Stimulated activated effector memory CD8-positive, alpha-beta T cell treated with anti-CD3 and anti-CD28 coated beads, Interleukin-12 subunit alpha, Interleukin-12 subunit beta, amount 100 ng/mL, for 72 hours (primary cell): Measurements from ENCODE around the gene GNG2.

Experiments used
- ATAC-seq: fragments of 150-1000 bp; cut with Tn5 transposase; 2 replicates; pipeline ENCODE4 v1.10.0; 2021
- DNase-seq, 2 donors: peaks; one replicate each; pipeline ENCODE4 v3.0.0; 2021 to 2022; ENCODE audit warnings: low spot score in 2 of 2
- H3K27ac Mint-ChIP-seq: one replicate; pipeline ENCODE4 v1.8.0; 2022; ENCODE audit warnings: mild to moderate bottlenecking, mixed read lengths
- H3K36me3 Mint-ChIP-seq: one replicate; pipeline ENCODE4 v1.8.0; 2022; ENCODE audit warnings: mild to moderate bottlenecking, mixed read lengths
- H3K4me1 Mint-ChIP-seq: one replicate; pipeline ENCODE4 v1.8.0; 2022; ENCODE audit warnings: mixed read lengths
- H3K4me3 Mint-ChIP-seq: one replicate; pipeline ENCODE4 v1.8.0; 2022; ENCODE audit warnings: mild to moderate bottlenecking, mixed read lengths
- H3K9me3 Mint-ChIP-seq: one replicate; pipeline ENCODE4 v1.8.0; 2022; ENCODE audit warnings: mixed read lengths

Gene GNG2

GRCh38 chr14:51969852-51970540 lies 109.6 kb downstream of the GNG2 start:
- Mint-ChIP-seq H3K4me3 (no peak overlapping the region), H3K27ac (no peak overlapping the region), H3K9me3 (no peaks in the 10 kb centered on the region), H3K36me3 (peaks cover 52% of the 10 kb centered on the region), H3K4me1 (no peaks in the 10 kb centered on the region)
- no peak for ATAC-seq
- no peak for DNase-seq

GRCh38 chr14:51972566-51972965 lies 112.2 kb downstream of the GNG2 start:
- Mint-ChIP-seq H3K4me1 (no peaks in the 10 kb centered on the region), H3K9me3 (no peaks in the 10 kb centered on the region), H3K4me3 (no peak overlapping the region), H3K27ac (no peak overlapping the region), H3K36me3 (peaks cover 26% of the 10 kb centered on the region)
- no peak for ATAC-seq
- DNase-seq: no peak

GRCh38 chr14:51977075-51977474 lies 116.7 kb downstream of the GNG2 start:
- no peak for ATAC-seq
- H3K27ac Mint-ChIP-seq: no peak overlapping the region
- no peaks in the 10 kb centered on the region for H3K36me3 Mint-ChIP-seq
- peaks cover 9% of the 10 kb centered on the region for H3K4me1 Mint-ChIP-seq
- no peaks in the 10 kb centered on the region for H3K9me3 Mint-ChIP-seq
- no peak overlapping the region for H3K4me3 Mint-ChIP-seq
- DNase-seq: no peak

GRCh38 chr14:51978681-51979085 lies 118.3 kb downstream of the GNG2 start:
- Mint-ChIP-seq H3K27ac (no peak overlapping the region), H3K4me3 (no peak overlapping the region), H3K36me3 (no peaks in the 10 kb centered on the region), H3K9me3 (no peaks in the 10 kb centered on the region), H3K4me1 (peaks cover 9% of the 10 kb centered on the region)
- DNase-seq: no peak
- ATAC-seq: no peak

- Mint-ChIP-seq H3K9me3 (no peaks in the 10 kb centered on the region), H3K36me3 (no peaks in the 10 kb centered on the region), H3K4me3 (no peak overlapping the region), H3K4me1 (peaks cover 9% of the 10 kb centered on the region), H3K27ac (no peak overlapping the region)
- DNase-seq: peak; percentile 85 to 93
- ATAC-seq: peak; percentile 68
Observed at GRCh38 chr14:51979088-51979709, 118.8 kb downstream of the GNG2 start.

GRCh38 chr14:51981218-51981854 lies 120.9 kb downstream of the GNG2 start:
- peak; percentile 72 for ATAC-seq

GRCh38 chr14:51988221-51988620 lies 127.8 kb downstream of the GNG2 start:
- Mint-ChIP-seq H3K27ac (peak overlapping the region; percentile 86), H3K4me3 (peak overlapping the region; percentile 78), H3K36me3 (peaks cover 36% of the 10 kb centered on the region), H3K9me3 (no peaks in the 10 kb centered on the region), H3K4me1 (peaks cover 11% of the 10 kb centered on the region)
- DNase-seq (no peak), ATAC-seq (no peak)

More at GRCh38 chr14:51981218-51981854, 120.9 kb downstream of the GNG2 start:
- peaks cover 9% of the 10 kb centered on the region for H3K4me1 Mint-ChIP-seq
- peak in 1 of 2 donors; percentile 55 for DNase-seq
- no peaks in the 10 kb centered on the region for H3K36me3 Mint-ChIP-seq
- no peaks in the 10 kb centered on the region for H3K9me3 Mint-ChIP-seq
- no peak overlapping the region for H3K4me3 Mint-ChIP-seq
- H3K27ac Mint-ChIP-seq: no peak overlapping the region

GRCh38 chr14:51989293-51990234 lies 129.2 kb downstream of the GNG2 start, which contains the start of gene RTRAF:
Gene RTRAF (plus strand): TSS chr14:51989546. CDS start chr14:51989640, 94 bp downstream.
- H3K4me3 Mint-ChIP-seq: peak within 1 kb of the TSS; percentile 78
- no peaks in the 10 kb centered on the region for H3K9me3 Mint-ChIP-seq
- peak; percentile 98 for ATAC-seq
- H3K36me3 Mint-ChIP-seq: peaks cover 50% of the 10 kb centered on the region
- peaks cover 22% of the 10 kb centered on the region for H3K4me1 Mint-ChIP-seq
- peak within 1 kb of the TSS; percentile 86 for H3K27ac Mint-ChIP-seq
- DNase-seq: peak; percentile 82 to 91

- peaks cover 31% of the 10 kb centered on the region for H3K4me1 Mint-ChIP-seq
- ATAC-seq: no peak
- H3K27ac Mint-ChIP-seq: peak overlapping the region; percentile 86
- no peaks in the 10 kb centered on the region for H3K9me3 Mint-ChIP-seq
- H3K4me3 Mint-ChIP-seq: peak overlapping the region; percentile 78
- no peak for DNase-seq
- peaks cover 59% of the 10 kb centered on the region for H3K36me3 Mint-ChIP-seq
Observed at GRCh38 chr14:51990488-51990887, 130.1 kb downstream of the GNG2 start.

- Mint-ChIP-seq H3K4me3 (peak overlapping the region; percentile 3), H3K27ac (no peak overlapping the region), H3K9me3 (no peaks in the 10 kb centered on the region), H3K4me1 (peaks cover 35% of the 10 kb centered on the region), H3K36me3 (peaks cover 88% of the 10 kb centered on the region)
- ATAC-seq (no peak), DNase-seq (no peak)
Observed at GRCh38 chr14:51993285-51993920, 133.0 kb downstream of the GNG2 start.

GRCh38 chr14:51996148-51996746 lies 135.8 kb downstream of the GNG2 start:
- H3K27ac Mint-ChIP-seq: no peak overlapping the region
- H3K36me3 Mint-ChIP-seq: peaks cover 100% of the 10 kb centered on the region
- ATAC-seq (no peak), DNase-seq (no peak)
- H3K9me3 Mint-ChIP-seq: no peaks in the 10 kb centered on the region
- no peak overlapping the region for H3K4me3 Mint-ChIP-seq
- peaks cover 27% of the 10 kb centered on the region for H3K4me1 Mint-ChIP-seq

GRCh38 chr14:51998348-51998747 lies 137.9 kb downstream of the GNG2 start:
- Mint-ChIP-seq H3K27ac (no peak overlapping the region), H3K4me3 (no peak overlapping the region), H3K9me3 (no peaks in the 10 kb centered on the region), H3K4me1 (peaks cover 26% of the 10 kb centered on the region), H3K36me3 (peaks cover 100% of the 10 kb centered on the region)
- DNase-seq (no peak), ATAC-seq (no peak)

- no peak overlapping the region for H3K27ac Mint-ChIP-seq
- no peaks in the 10 kb centered on the region for H3K9me3 Mint-ChIP-seq
- ATAC-seq (no peak), DNase-seq (no peak)
- H3K36me3 Mint-ChIP-seq: peaks cover 100% of the 10 kb centered on the region
- H3K4me1 Mint-ChIP-seq: peaks cover 20% of the 10 kb centered on the region
- no peak overlapping the region for H3K4me3 Mint-ChIP-seq
Observed at GRCh38 chr14:51999084-51999483, 138.7 kb downstream of the GNG2 start.

- peaks cover 100% of the 10 kb centered on the region for H3K36me3 Mint-ChIP-seq
- no peak overlapping the region for H3K4me3 Mint-ChIP-seq
- no peak for DNase-seq
- H3K9me3 Mint-ChIP-seq: no peaks in the 10 kb centered on the region
- H3K27ac Mint-ChIP-seq: no peak overlapping the region
- peak; percentile 69 for ATAC-seq
- peaks cover 10% of the 10 kb centered on the region for H3K4me1 Mint-ChIP-seq
Observed at GRCh38 chr14:52000019-52000582, 139.7 kb downstream of the GNG2 start.
